ENCODE data around the gene UBR4. TPM values are rescaled to one million over a fixed set of nuclear protein-coding genes. Genes with fewer than 3 reads are reported as not detected.

The UBR4 gene
- total and polyA plus RNA-seq, 12 donors = 82.3 to 278 (median 119) TPM

GRCh38 chr1:19151537-19151936, 58.5 kb downstream of the UBR4 start:
- no peak for TF ChIP-seq CTCF (IDR thresholded peaks at IDR 0.05)
- TF ChIP-seq POLR2A (IDR thresholded peaks at IDR 0.05) = no peak
- intact Hi-C loops (cut with DNase I) = no loop called here
- WGBS, 4 donors = 82 to 97% (median 91%) methylated on average over 3 to 9 of the region's 9 CpGs
- H3K4me3 ChIP-seq = no peak overlapping the region
- H3K9me3 ChIP-seq (replicated peaks in 1 of 3) = no peaks in the 10 kb centered on the region
- no peak for DNase-seq
- H3K36me3 ChIP-seq (replicated peaks in 1 of 2) = peaks cover 0 to 100% of the 10 kb centered on the region in 2 donors
- H3K4me1 ChIP-seq (replicated peaks in 1 of 2) = no peaks in the 10 kb centered on the region
- H3K27me3 ChIP-seq = no peaks in the 10 kb centered on the region
- H3K27ac ChIP-seq = no peak overlapping the region

- intact Hi-C loops (cut with DNase I) = no loop called here
- no peak overlapping the region for H3K27ac ChIP-seq
- H3K4me1 ChIP-seq (replicated peaks in 1 of 2) = no peaks in the 10 kb centered on the region
- TF ChIP-seq CTCF (IDR thresholded peaks at IDR 0.05) (no peak), POLR2A (IDR thresholded peaks at IDR 0.05) (no peak)
- no peak overlapping the region for H3K4me3 ChIP-seq
- DNase-seq = no peak
- no peaks in the 10 kb centered on the region for H3K27me3 ChIP-seq
- H3K36me3 ChIP-seq (replicated peaks in 1 of 2) = peaks cover 0 to 100% of the 10 kb centered on the region in 2 donors
- 87 to 90% (median 89%) methylated on average over 3 of the region's 3 CpGs for WGBS, 4 donors
- H3K9me3 ChIP-seq (replicated peaks in 1 of 3) = no peaks in the 10 kb centered on the region
Measured at GRCh38 chr1:19149736-19150135, 60.3 kb downstream of the UBR4 start.

GRCh38 chr1:19140465-19140864, 69.6 kb downstream of the UBR4 start:
- peaks cover 0 to 92% of the 10 kb centered on the region in 2 donors for H3K36me3 ChIP-seq (replicated peaks in 1 of 2)
- H3K4me3 ChIP-seq = no peak overlapping the region
- no peaks in the 10 kb centered on the region for H3K9me3 ChIP-seq (replicated peaks in 1 of 3)
- H3K27me3 ChIP-seq = no peaks in the 10 kb centered on the region
- intact Hi-C loops (cut with DNase I) = no loop called here
- WGBS, 4 donors = 72 to 88% (median 83%) methylated on average over 10 to 12 of the region's 12 CpGs
- no peak for DNase-seq
- no peak overlapping the region for H3K27ac ChIP-seq
- H3K4me1 ChIP-seq (replicated peaks in 1 of 2) = no peaks in the 10 kb centered on the region
- no peak for TF ChIP-seq CTCF (IDR thresholded peaks at IDR 0.05)
- TF ChIP-seq POLR2A (IDR thresholded peaks at IDR 0.05) = no peak

- no peak for TF ChIP-seq CTCF (IDR thresholded peaks at IDR 0.05)
- no peak for TF ChIP-seq POLR2A (IDR thresholded peaks at IDR 0.05)
- Histone ChIP-seq H3K4me1 (replicated peaks in 1 of 2) (no peaks in the 10 kb centered on the region), H3K36me3 (replicated peaks in 1 of 2) (peaks cover 0 to 85% of the 10 kb centered on the region in 2 donors), H3K27me3 (no peaks in the 10 kb centered on the region), H3K27ac (no peak overlapping the region), H3K4me3 (no peak overlapping the region), H3K9me3 (replicated peaks in 1 of 3) (no peaks in the 10 kb centered on the region)
- intact Hi-C loops (cut with DNase I) = no loop called here
- no peak for DNase-seq
- WGBS, 4 donors = 81 to 87% (median 84%) methylated on average over 3 of the region's 3 CpGs
Measured at GRCh38 chr1:19139711-19140110, 70.4 kb downstream of the UBR4 start.
